Activated CD4-positive, alpha-beta T cell treated with anti-CD3 and anti-CD28 coated beads, Interleukin-2, Interleukin-4, amounts not matched to agents 100 ng/mL and 50 ng/mL, durations not matched to agents 16 hours and 8 hours (primary cell): ENCODE results near the gene SLC5A1.
"Not testable (repeated sequence)": the region's sequence is repeated elsewhere in the genome, so short reads cannot be mapped to it uniquely, and the experiment has no call there.

Experiments used
- DNase-seq: peaks from one replicate; pipeline ENCODE4 v3.0.0-alpha.2; 2020; ENCODE audit warnings: low spot score

The SLC5A1 gene

DNA sequence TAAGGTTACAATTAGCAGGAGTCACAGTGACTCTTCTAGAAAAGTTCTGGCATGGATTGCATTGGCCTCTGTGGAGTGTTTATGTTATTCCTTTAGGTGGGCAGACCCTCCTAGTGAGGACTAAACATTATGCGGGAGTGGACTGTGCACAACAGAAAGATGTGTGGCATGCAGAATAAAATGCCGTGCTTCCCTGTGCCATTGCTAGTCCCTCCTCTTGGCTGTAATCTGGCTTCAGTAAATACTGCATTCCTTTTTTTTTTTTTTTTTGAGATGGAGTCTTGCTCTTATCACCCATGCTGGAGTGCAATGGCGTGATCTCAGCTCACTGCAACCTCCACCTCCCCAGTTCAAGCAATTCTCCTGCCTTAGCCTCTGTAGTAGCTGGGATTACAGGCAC lies 45.0 kb downstream of the SLC5A1 start:
- DNase-seq: no peak

DNA sequence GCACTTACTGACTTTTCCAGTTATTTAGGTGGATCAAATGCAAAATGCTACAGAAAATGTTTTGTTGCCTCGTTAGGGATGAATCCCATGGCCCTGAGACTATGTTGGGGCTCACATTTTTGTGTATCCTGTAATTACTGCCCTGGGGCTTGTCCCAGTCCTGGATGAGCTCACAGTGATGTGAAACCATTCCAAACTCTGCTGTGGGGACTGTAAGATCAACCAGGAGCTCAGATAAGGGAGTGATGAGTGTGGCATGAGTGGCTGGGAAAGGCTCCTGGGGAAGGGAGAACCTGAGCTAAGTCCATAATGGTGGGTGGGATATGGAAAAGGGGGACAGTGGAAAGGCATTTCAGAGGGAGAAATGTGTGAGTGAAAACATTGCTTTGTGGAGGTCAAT lies 54.0 kb downstream of the SLC5A1 start:
- no peak for DNase-seq

DNA sequence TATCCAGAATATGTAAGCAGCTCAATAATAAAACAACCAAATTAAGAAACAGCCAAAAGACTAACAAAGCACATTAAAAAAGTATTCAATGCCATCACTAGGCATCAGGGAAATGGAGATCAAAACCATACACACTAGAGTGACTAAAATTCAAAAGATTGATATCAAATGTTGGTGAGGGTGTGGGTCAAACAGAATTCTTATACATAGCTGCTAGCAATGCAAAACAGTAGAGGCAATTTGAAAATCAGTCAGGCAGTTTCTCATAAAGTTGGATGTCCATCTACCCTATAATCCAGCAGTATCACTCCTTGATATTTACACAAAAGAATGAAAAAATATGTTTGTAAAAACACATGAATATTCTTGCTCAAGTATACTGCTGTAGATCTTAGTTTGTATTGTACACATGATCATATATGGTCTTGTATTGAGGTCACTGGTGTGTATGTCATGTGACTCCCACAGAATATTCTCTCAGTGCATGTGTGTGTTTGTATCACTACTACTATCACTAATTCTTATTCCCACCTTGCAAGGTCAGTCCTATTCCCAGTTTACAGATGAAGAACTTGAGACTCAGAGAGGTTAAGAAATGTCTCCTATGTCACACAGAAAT lies 54.9 kb downstream of the SLC5A1 start:
- DNase-seq: no peak

DNA sequence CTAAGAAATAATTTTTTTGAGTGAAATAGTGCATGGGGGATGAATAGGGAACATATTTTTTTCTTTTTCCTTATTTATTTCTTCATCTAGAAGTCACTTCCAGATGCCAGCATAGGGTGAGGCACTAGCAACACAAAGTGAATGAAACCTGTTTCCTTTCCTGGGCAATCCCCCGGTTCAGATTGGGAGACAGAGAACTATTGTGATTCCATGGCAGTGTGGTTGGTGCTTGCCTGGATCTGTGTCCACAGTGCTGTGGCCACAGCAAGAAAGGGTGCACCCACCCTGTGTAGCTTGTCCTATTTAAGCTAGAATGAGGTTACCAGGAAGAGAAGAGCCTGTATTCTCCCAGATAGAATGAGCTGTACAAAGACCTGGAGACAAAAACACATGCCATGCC lies 57.6 kb downstream of the SLC5A1 start:
- no peak for DNase-seq

DNA sequence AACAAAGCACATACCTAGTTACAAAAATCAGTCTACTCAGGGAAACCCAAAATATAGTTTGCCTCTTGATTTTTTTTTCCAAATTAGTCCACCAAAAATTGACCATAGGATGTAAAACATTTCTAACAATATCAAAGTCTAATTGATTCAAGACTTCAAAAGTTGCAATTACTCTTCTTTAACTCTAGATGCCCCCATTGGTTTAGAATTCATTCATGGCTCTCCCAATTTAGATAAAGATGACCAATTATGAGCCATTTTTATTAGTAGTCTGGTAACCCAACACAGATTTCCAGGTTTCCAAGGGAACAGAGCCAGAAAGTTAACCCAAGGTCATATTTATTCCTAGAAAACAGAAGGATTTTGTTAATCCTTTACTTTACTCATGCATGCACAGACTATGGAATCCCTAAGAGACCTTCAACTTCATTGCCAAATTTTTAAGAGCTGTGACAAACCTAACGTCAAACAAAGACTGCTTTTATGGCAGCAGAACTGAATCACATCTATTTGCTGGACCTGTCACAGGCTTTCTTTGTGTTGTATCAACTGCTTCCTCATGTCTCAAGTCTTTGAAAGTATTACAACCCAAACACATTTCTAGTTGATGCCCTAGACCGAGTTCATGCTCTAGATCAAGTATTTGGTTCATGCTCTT lies 60.7 kb downstream of the SLC5A1 start:
- DNase-seq: no peak

DNA sequence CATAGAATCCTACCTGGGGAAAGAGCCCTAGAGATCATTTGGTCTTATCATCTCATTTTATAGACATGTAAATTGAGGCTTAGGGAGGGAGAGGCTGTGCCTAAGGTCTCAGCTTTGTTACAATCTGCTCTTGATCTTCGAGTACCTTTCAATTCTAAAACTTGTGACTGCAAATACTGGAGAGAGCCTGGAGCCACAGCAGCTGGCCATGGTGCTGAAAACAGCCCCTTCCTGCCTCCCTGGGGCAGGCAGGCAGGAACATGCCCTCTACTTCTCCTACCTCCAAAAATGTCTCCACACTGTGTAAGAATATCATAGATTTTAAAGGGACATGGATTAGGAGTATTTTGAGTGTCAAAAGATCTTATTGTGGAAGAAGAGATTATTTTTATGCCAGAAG lies 63.9 kb downstream of the SLC5A1 start:
- DNase-seq: no peak

DNA sequence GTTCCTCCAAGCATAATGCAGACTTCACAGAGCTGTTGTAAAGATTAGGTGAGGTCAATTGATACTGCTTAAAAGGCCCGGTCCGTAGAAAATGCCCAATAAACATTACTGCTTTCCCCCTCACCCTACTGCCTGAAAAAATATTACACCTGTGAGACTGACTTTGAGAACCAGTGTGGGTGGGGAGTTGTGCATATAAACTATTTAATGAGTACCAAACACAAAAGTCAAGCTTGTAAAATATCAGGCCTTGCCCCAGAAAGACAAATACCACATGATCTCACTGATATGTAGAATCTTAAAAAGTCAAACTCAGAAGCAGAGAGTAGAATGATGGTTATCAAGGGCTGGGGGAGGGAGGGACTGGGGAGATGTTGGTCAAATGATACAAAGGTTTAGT lies 69.3 kb downstream of the SLC5A1 start:
- DNase-seq: no peak

DNA sequence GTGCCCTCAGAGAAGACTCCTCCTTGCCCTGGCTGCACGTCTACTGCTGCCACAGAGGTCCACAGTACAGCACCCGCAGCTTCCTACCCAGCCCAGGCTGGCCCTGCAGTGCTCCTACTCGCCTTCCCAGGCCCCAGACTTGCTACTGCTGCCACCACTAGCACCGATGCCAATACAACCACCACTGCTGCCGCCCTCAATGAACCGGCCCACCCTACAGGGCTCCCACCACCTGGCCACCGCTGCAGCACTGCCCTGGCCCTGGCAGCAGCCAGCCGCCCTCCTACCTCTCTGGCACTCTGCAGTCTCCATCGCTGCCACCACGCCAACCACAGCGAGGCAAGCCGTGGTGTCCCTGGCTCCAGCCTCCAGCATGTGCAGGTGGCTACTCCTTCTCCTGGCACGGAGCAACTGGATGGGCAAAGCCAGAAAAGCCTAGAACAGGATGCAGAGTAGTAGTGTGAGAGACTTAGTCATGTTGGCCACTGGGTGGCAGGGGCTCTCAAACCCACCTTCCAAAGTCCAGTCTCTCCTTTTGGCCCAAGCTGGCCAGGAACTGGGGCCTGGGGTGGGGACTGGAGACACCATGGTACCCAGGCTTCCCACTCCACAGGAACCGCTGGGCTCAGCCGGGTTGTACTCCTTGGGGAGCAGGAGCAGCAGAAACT lies 76.6 kb downstream of the SLC5A1 start:
- DNase-seq: no peak

DNA sequence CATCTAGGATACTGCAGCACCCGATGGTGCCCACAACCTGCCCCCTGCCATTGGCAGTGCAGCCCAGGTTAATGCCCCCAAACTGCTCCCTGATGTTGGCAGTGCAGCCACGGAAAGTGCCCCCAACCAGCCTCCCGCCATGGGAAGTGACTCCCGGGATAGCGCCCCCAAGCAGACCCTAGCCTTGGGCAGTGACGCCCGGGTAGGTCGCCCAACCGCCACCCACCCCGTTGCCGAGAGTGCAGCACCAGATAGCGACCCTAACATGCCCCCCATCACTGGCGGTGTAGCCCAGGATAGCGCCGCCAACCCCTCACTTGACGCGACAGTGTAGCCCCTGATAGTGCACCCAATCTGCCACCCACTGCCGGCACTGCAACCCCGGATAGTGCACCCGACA lies 77.5 kb downstream of the SLC5A1 start:
- no peak for DNase-seq

DNA sequence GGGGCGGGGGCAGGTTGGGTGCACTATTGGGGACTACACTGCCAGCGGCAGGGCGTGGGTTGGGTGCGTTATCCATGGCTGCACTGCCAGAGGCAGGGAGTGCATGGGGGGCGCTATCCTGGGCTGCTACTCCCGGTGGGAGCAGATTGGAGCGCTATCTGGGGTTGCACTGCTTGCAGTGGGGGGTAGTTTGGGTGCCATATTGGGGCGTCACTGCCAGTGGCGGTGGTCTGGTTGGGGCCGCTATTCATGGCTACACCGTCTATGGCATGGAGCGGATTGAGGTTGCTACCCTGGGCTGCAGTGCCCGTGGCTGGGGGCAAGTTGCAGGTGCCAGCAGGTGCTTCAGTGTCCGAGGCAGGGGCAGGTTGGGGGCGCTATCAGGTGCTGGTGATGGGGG lies 79.8 kb downstream of the SLC5A1 start:
- DNase-seq: no peak

DNA sequence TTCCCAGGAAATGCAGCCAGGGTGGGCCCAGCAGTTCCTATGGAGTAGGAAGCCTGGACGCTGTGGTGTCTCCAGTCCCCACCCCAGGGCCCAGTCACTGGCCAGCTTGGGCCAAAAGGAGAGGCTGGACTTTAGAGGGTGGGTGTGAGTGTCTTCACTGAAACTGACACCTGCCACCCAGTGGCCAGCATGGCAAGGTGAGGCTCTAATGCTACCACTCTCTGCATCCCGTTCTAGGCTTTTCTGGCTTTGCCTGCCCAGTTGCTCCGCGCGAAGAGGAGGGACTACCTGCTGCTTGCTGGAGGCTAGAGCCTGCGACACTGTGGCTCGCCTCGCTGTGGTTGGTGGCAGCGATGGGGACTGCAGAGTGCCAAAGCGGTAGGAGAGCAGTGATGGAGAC lies 80.6 kb downstream of the SLC5A1 start:
- no peak for DNase-seq

DNA sequence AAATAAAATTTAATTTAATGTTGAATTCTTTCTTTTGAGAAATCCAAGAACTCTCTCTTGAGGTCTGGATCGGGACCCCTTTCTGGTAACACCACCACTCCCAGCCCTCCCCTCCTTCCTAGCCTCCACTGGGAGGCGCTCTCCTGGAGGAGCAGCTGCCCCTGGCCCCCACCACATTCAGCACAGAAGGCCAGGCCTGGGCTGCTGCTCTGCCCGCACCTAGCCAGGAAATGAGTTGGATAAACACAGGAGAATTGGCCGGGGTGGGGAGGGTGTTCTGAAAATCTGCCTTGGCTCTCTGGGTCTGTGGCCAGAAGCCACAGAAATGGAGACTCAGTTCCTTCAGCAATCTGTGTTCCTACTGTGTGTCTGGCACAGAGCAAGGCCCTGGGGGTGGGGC lies 84.8 kb downstream of the SLC5A1 start:
- DNase-seq: no peak

DNA sequence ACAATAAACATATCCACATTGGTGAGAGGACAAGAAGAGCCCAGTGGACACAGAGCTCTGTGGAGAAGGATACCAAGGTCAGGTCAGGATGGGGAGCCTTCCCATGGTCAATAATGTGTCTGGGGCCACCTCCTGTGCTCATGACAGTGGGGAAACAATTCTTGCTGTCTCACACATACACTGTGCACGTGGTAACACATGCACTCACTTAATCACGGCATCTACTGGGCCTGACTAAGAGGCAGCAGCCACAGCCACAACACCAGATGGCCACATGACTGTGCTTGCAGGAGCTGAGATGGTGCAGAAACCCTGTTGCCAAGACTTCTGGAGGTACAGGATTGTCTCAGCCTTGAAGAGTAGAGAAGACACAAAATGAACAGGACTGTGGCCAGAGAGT lies 87.4 kb downstream of the SLC5A1 start:
- DNase-seq: no peak

DNA sequence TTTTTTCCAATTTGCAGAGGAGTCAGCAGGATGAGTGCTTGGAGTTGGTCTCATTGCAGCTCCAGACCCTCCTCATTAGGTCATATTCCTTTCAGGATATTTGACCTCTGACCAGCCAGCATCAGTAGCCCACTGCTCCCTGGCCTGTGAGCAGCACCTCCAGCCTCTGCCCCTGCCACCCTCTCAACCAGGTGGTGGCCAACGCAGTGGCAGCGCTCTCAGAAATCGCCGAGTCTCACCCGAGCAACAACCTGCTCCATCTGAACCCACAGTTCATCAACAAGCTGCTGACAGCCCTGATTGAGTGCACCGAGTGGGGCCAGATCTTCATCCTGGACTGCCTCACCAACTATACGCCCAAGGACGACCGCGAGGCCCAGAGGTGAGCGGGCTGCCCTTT lies 89.1 kb downstream of the SLC5A1 start:
- DNase-seq: no peak

DNA sequence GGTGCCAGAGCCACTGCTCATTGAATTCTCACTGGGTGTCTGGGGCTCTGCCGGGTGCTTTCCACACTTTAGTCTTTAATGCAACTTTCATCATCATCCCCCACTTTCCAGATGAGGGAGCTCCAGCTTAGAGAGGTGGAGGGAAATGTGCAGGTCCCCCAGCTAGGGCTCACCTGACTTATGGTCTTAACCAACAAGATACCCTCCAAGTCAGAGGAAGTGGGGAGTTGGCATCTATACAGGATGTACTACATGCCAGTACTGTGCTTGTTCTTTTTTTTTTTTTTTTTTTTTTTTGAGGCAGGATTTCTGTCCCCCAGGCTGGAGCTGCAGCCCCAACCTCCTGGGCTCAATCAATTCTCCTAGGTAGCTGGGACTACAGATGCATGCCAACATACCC lies 89.7 kb downstream of the SLC5A1 start:
- no peak for DNase-seq

DNA sequence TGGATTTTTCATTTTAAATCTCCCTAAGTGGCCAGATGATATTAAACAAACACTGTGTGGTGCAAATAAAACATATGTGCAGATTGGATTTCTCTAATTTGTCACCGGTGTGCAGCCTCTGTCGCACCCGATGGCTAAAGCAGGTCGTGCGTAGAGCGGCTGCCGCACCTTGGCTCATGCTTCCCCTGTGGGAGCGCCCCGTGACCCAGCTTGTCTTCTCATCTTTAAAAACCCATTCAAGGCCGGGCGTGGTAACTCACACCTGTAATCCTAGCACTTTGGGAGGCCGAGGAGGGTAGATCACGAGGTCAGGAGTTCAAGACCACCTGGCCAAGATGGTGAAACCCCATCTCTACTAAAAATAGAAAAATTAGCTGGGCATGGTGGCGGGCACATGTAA lies 91.7 kb downstream of the SLC5A1 start:
- not testable (repeated sequence) for DNase-seq

DNA sequence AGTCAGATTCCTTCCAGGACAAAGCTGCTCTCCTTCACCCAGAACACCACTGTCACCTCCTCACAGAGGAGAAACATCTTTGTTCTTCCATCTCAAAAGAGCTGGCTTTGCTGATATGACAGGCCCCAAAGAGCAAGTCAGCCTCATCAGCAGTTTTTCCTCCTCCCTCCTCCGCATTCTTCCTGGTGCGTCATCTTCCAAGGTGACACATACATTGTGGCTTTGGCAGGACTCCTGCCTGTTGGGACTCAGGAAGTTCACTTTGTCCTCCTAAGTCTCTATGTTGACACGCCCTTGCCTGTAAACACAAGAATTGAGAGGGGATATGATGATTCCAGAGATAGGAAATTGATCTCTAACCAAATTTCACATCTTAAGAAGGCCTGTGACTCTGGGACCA lies 92.9 kb downstream of the SLC5A1 start:
- not testable (repeated sequence) for DNase-seq

DNA sequence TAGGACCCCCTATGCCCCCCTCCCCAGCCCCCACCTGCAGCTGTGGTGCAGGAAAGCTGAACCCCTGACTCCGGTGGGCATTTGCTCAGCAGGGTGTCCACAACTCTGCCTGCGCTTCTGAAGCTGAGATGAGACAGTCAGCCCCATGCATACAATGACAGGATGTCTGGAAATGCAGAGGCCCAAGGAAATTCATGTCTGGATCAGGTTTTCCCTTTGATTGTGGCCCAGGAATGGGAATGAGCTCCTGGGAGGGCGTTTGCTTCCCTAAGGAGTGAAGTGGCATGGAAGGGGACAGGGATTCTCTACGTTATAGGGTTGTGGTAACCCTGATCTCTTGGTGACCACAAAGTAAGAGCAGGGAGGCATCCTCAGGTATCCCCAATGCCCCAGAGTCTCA lies 93.8 kb downstream of the SLC5A1 start:
- not testable (repeated sequence) for DNase-seq

DNA sequence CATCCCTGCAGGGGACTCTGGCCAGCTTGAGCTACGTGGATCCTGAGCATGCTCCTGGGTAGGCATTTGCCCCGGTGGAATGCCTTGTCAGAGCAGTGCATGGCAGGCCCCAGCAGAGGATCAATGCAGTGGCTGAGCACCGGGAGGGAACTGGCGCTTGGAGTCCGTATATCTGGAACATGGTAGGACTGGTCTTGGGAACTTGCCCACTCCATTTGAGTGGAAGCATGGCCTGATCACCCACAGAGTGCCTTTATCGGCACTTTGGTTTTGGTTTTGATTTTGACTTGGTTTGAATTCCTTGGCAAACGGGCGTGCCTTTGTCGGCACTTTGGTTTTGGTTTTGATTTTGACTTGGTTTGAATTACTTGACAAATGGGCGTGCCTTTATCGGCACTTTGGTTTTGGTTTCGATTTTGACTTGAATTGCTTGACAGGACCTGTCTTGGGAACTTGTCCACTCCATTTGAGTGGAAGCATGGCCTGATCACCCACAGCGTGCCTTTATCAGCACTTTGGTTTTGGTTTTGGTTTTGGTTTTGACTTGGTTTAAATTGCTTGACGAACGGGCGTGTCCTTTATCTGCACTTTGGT lies 94.8 kb downstream of the SLC5A1 start:
- DNase-seq: peak; percentile 79

DNA sequence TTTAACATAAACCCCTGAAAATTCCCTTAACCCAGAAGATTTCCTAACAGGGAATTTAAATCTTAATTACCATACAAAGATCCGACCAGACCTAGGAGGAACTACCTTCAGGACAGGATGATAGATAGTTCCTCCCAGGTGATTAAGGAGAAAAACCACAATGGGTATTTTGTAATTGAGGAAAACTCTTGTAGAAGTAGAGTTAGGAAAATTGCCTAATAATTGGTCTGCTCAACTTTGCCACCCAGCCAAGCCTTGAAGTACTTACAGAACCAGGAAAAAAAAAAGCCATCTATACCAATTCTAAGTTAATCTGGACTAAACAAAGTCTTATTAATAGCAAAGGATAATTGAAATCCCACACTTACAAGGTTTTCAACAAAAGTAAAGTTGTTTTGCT lies 95.5 kb downstream of the SLC5A1 start:
- not testable (repeated sequence) for DNase-seq

DNA sequence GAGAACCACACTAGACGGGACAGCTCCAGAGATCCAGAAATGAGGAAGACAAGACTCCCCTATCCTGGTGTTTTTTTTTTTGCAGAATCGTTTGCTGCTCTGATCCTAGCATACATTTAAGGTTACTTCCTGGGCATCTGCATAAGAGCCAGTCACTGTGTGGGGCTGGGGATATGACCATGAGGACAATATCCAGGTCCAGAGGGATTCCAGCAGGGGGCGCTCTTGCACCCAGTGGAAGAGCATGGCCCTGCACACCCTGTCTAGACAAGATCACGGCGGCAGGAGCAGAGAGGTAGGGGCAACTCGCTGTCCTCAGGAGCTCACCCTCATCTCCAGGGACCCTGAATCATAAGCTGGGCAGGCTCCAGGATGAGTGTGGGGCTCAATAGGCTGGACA lies 97.6 kb downstream of the SLC5A1 start:
- not testable (repeated sequence) for DNase-seq

DNA sequence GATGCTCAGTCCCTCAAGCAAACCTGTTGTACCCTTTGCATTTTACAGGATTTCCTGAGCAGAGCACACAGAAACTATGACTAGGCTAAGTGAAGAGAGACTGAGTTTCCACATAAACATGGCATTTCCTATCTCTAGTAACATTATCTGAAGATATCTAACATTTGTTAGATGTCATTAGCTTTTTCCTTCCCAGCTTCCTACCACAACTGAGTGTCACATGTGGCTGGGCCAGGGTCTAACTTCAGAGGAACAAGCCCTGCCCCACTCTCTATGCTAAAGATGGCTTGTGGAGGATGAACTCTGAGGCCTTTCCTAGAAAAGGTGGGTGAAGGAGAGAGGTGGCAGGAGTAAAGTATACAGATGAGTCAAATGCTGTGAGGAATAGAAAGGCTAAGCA lies 99.5 kb downstream of the SLC5A1 start:
- DNase-seq: peak; percentile 44
